Neural progenitor cell (in vitro differentiated cells): ENCODE results near the gene HK1. TPM values are rescaled to one million over a fixed set of nuclear protein-coding genes. Genes with fewer than 3 reads are reported as not detected.

Source experiments
- DNase-seq: peaks from one replicate; pipeline ENCODE4 v3.0.0-alpha.2; 2016; ENCODE audit warnings: low spot score
- H2AFZ ChIP-seq: fragments of 200-600 bp; sonication (generic); replicated peaks from 2 replicates; pipeline ENCODE4 v1.6.1; 2016; ENCODE audit warnings: antibody characterized with exemption
- H3F3A ChIP-seq: fragments of 200-600 bp; sonication (generic); 2 replicates; pipeline ENCODE4 v1.6.1; 2016; ENCODE audit warnings: antibody characterized with exemption, low read depth
- H3K27ac ChIP-seq: fragments of 200-600 bp; sonication (generic); 2 replicates; pipeline ENCODE4 v1.5.1; 2016; ENCODE audit warnings: mild to moderate bottlenecking
- H3K27me3 ChIP-seq: fragments of 200-600 bp; sonication (generic); 2 replicates; pipeline ENCODE4 v1.6.1; 2016; ENCODE audit warnings: mild to moderate bottlenecking, moderate library complexity
- H3K36me3 ChIP-seq: fragments of 200-600 bp; sonication (generic); 2 replicates; pipeline ENCODE4 v1.5.1; 2016
- H3K4me1 ChIP-seq: fragments of 200-600 bp; sonication (generic); 2 replicates; pipeline ENCODE4 v1.6.1; 2016; ENCODE audit warnings: mixed run types
- H3K4me2 ChIP-seq: fragments of 200-600 bp; sonication (generic); 2 replicates; pipeline ENCODE4 v1.6.1; 2016
- H3K4me3 ChIP-seq: fragments of 200-600 bp; sonication (generic); 2 replicates; pipeline ENCODE4 v1.5.1; 2016
- H3K79me2 ChIP-seq: fragments of 200-600 bp; sonication (generic); 2 replicates; pipeline ENCODE4 v1.6.1; 2016; ENCODE audit warnings: low read depth
- H3K9ac ChIP-seq: fragments of 200-600 bp; sonication (generic); 2 replicates; pipeline ENCODE4 v1.6.1; 2016
- H3K9me3 ChIP-seq: fragments of 200-600 bp; sonication (generic); 2 replicates; pipeline ENCODE4 v1.5.1; 2016; ENCODE audit warnings: low read depth
- H4K20me1 ChIP-seq: fragments of 200-600 bp; sonication (generic); 2 replicates; pipeline ENCODE4 v1.6.1; 2016; ENCODE audit warnings: low read depth
- H3K27ac Mint-ChIP-seq: 3 replicates; pipeline ENCODE4 v1.8.0; 2021; ENCODE audit warnings: mixed read lengths
- H3K27me3 Mint-ChIP-seq: 2 replicates; pipeline ENCODE4 v1.8.0; 2022; ENCODE audit warnings: low read depth, mild to moderate bottlenecking, inconsistent platforms, moderate library complexity, mixed read lengths; ENCODE audit not compliant: insufficient read depth
- H3K36me3 Mint-ChIP-seq: 3 replicates; pipeline ENCODE4 v1.8.0; 2021; ENCODE audit warnings: mixed read lengths
- H3K4me1 Mint-ChIP-seq: 3 replicates; pipeline ENCODE4 v1.8.0; 2021; ENCODE audit warnings: mixed read lengths
- H3K4me3 Mint-ChIP-seq: 3 replicates; pipeline ENCODE4 v1.8.0; 2021; ENCODE audit warnings: mild to moderate bottlenecking, moderate library complexity, mixed read lengths
- H3K9me3 Mint-ChIP-seq: 3 replicates; pipeline ENCODE4 v1.8.0; 2020; ENCODE audit warnings: mixed read lengths
- EZH2 ChIP-seq: fragments of 200-600 bp; sonication (generic); IDR thresholded peaks from 2 replicates; pipeline ENCODE4 v1.6.1; 2017; ENCODE audit warnings: antibody characterized with exemption, mild to moderate bottlenecking, moderate library complexity
- EZH2phosphoT487 ChIP-seq: fragments of 200-600 bp; sonication (generic); IDR thresholded peaks from 2 replicates; pipeline ENCODE4 v1.6.1; 2017; ENCODE audit warnings: antibody characterized with exemption
- total RNA-seq: library from RNA; depleted of rRNA; stranded (reverse); fragments of >200 nt; gene quantifications from 2 replicates; pipeline ENCODE4 v1.2.3, GENCODE V29; 2015; ENCODE audit warnings: low replicate concordance
- TF ChIP-seq, protein P1 (sequence below): fragments of 200-600 bp; sonication (generic); IDR thresholded peaks from 2 replicates; pipeline ENCODE4 v1.5.1; 2017; ENCODE audit warnings: antibody characterized with exemption, mild to moderate bottlenecking

The HK1 gene
- total RNA-seq, 1 donor from 2014 or later = 30.1 TPM

DNA sequence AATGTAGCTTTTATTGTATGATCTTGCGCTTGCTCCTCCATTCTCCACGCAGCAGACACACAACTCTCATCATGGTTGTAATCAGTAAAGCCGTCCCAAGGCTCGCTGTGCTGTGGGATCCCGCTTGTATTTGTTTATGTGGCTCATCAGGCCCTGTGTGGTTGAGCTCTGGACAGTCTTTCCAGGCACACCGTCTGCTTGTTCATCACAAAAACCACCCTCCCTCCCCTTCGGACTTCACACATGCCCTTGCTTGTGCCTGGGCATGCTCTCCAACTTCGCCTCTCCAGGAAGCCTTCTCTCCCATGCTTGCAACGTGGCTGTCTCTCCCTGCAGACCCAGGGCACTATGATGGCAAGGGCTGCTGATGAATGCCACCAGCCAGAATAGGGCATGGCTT, 62.4 kb downstream of the HK1 start:
- H3K27me3 ChIP-seq = no peaks in the 10 kb centered on the region
- no peak overlapping the region for H3K4me2 ChIP-seq
- peaks cover 11% of the 10 kb centered on the region for H4K20me1 ChIP-seq
- H3F3A ChIP-seq = no peaks in the 10 kb centered on the region
- H3K4me1 ChIP-seq = peaks cover 36% of the 10 kb centered on the region
- Mint-ChIP-seq H3K27ac (no peak overlapping the region), H3K36me3 (peaks cover 4% of the 10 kb centered on the region), H3K4me1 (peaks cover 42% of the 10 kb centered on the region), H3K9me3 (no peaks in the 10 kb centered on the region), H3K27me3 (no peaks in the 10 kb centered on the region), H3K4me3 (no peak overlapping the region)
- H3K4me3 ChIP-seq = no peak overlapping the region
- H3K9ac ChIP-seq = no peak overlapping the region
- TF ChIP-seq EZH2 = no peak
- no peak for TF ChIP-seq EZH2phosphoT487
- TF ChIP-seq, protein P1, sequence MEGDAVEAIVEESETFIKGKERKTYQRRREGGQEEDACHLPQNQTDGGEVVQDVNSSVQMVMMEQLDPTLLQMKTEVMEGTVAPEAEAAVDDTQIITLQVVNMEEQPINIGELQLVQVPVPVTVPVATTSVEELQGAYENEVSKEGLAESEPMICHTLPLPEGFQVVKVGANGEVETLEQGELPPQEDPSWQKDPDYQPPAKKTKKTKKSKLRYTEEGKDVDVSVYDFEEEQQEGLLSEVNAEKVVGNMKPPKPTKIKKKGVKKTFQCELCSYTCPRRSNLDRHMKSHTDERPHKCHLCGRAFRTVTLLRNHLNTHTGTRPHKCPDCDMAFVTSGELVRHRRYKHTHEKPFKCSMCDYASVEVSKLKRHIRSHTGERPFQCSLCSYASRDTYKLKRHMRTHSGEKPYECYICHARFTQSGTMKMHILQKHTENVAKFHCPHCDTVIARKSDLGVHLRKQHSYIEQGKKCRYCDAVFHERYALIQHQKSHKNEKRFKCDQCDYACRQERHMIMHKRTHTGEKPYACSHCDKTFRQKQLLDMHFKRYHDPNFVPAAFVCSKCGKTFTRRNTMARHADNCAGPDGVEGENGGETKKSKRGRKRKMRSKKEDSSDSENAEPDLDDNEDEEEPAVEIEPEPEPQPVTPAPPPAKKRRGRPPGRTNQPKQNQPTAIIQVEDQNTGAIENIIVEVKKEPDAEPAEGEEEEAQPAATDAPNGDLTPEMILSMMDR = no peak
- H3K79me2 ChIP-seq = peaks cover 47% of the 10 kb centered on the region
- H3K36me3 ChIP-seq = no peaks in the 10 kb centered on the region
- H2AFZ ChIP-seq = no peak overlapping the region
- no peak overlapping the region for H3K27ac ChIP-seq
- DNase-seq = no peak
- H3K9me3 ChIP-seq = no peaks in the 10 kb centered on the region

DNA sequence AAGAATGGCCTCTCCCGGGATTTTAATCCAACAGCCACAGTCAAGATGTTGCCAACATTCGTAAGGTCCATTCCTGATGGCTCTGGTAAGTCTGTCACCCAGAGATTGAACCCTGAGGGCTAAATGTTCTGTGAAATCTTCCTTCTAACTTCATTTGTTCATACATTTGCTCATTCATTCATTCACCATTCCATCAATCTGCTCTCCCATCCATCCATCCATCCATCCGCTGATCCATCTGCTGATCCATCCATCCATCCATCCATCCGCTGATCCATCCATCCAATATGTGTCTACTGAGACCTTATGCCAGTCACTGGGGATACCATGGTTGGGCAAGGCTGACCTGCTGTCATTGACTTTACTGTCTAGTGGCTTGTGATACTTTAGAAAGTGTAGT, 65.6 kb downstream of the HK1 start:
- Mint-ChIP-seq H3K9me3 (no peaks in the 10 kb centered on the region), H3K4me1 (peaks cover 29% of the 10 kb centered on the region), H3K27me3 (no peaks in the 10 kb centered on the region), H3K36me3 (peaks cover 6% of the 10 kb centered on the region), H3K4me3 (no peak overlapping the region), H3K27ac (no peak overlapping the region)
- Histone ChIP-seq H3K4me3 (no peak overlapping the region), H3F3A (no peaks in the 10 kb centered on the region), H3K4me2 (no peak overlapping the region), H3K79me2 (peaks cover 20% of the 10 kb centered on the region), H3K27ac (no peak overlapping the region), H4K20me1 (peaks cover 5% of the 10 kb centered on the region), H3K4me1 (peaks cover 27% of the 10 kb centered on the region), H3K9ac (no peak overlapping the region), H3K9me3 (no peaks in the 10 kb centered on the region), H2AFZ (no peak overlapping the region), H3K27me3 (no peaks in the 10 kb centered on the region), H3K36me3 (no peaks in the 10 kb centered on the region)
- no peak for DNase-seq
- no peak for TF ChIP-seq EZH2
- TF ChIP-seq, protein P1 = no peak
- TF ChIP-seq EZH2phosphoT487 = no peak

DNA sequence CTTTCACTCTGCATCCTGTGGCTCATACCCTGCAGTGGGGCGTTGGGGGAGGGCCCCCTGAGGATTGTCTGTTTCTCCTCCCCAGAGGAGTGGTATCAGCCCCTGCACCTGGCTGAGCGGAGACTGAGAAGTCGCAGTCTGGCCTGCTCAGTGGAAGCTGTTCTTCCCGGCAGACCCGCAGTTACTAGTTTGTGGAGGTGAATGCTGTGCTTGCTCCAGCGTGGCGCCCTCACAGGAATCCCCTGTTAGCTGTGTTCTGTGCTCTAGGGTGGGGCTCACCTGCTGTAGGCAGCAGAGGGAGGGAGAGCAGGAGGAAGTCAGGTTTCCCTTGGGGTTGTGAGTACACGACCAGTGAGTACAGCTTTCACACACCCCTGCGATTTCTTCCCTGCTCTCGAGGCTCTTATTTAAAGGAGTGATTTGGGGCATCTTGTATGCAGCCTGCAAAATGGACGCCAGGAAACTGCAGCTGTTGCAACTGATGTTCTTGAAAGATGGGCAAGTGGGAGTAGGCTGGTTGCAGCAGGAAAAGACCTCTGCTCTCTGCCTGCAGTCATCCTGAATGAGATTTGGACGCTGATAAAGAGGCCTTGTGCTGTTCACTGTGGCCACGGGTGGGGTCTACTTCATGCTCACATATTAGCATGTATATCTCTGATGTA, 66.4 kb downstream of the HK1 start:
- H3K79me2 ChIP-seq = peaks cover 12% of the 10 kb centered on the region
- H3K27ac Mint-ChIP-seq = no peak overlapping the region
- H3K4me1 Mint-ChIP-seq = peaks cover 21% of the 10 kb centered on the region
- no peak overlapping the region for H3K9ac ChIP-seq
- H3K4me1 ChIP-seq = peaks cover 20% of the 10 kb centered on the region
- H3K9me3 ChIP-seq = no peaks in the 10 kb centered on the region
- H3K4me3 ChIP-seq = no peak overlapping the region
- no peak overlapping the region for H2AFZ ChIP-seq
- no peaks in the 10 kb centered on the region for H3F3A ChIP-seq
- DNase-seq = no peak
- H3K36me3 ChIP-seq = no peaks in the 10 kb centered on the region
- peaks cover 6% of the 10 kb centered on the region for H3K36me3 Mint-ChIP-seq
- H4K20me1 ChIP-seq = peaks cover 5% of the 10 kb centered on the region
- no peak overlapping the region for H3K4me3 Mint-ChIP-seq
- H3K4me2 ChIP-seq = no peak overlapping the region
- no peak overlapping the region for H3K27ac ChIP-seq
- H3K27me3 ChIP-seq = no peaks in the 10 kb centered on the region
- H3K27me3 Mint-ChIP-seq = no peaks in the 10 kb centered on the region
- no peaks in the 10 kb centered on the region for H3K9me3 Mint-ChIP-seq
- no peak for TF ChIP-seq EZH2
- no peak for TF ChIP-seq EZH2phosphoT487
- TF ChIP-seq, protein P1 = no peak
